Stimulated activated memory B cell treated with anti-CD40 and anti-IgM and Interleukin-4, amounts not matched to agents 10 μg/mL and 1 μg/mL and 100 μg/mL, for 72 hours (primary cell): ENCODE measurements around the gene UBR1.
"Not testable (repeated sequence)": the region's sequence is repeated elsewhere in the genome, so short reads cannot be mapped to it uniquely, and the experiment has no call there.

ENCODE experiments used
- ATAC-seq: fragments of 150-1000 bp; cut with Tn5 transposase; 2 replicates; pipeline ENCODE4 v1.10.0; 2021
- H3K27ac Mint-ChIP-seq: one replicate; pipeline ENCODE4 v1.8.0; 2022; ENCODE audit warnings: mild to moderate bottlenecking, mixed read lengths
- H3K27me3 Mint-ChIP-seq: one replicate; pipeline ENCODE4 v1.8.0; 2022; ENCODE audit warnings: mixed read lengths
- H3K36me3 Mint-ChIP-seq: one replicate; pipeline ENCODE4 v1.8.0; 2022; ENCODE audit warnings: mixed read lengths
- H3K4me1 Mint-ChIP-seq: one replicate; pipeline ENCODE4 v1.8.0; 2022; ENCODE audit warnings: mixed read lengths
- H3K4me3 Mint-ChIP-seq: one replicate; pipeline ENCODE4 v1.8.0; 2022; ENCODE audit warnings: mild to moderate bottlenecking, moderate library complexity, mixed read lengths
- H3K9me3 Mint-ChIP-seq: one replicate; pipeline ENCODE4 v1.8.0; 2022; ENCODE audit warnings: mixed read lengths

Gene UBR1

DNA sequence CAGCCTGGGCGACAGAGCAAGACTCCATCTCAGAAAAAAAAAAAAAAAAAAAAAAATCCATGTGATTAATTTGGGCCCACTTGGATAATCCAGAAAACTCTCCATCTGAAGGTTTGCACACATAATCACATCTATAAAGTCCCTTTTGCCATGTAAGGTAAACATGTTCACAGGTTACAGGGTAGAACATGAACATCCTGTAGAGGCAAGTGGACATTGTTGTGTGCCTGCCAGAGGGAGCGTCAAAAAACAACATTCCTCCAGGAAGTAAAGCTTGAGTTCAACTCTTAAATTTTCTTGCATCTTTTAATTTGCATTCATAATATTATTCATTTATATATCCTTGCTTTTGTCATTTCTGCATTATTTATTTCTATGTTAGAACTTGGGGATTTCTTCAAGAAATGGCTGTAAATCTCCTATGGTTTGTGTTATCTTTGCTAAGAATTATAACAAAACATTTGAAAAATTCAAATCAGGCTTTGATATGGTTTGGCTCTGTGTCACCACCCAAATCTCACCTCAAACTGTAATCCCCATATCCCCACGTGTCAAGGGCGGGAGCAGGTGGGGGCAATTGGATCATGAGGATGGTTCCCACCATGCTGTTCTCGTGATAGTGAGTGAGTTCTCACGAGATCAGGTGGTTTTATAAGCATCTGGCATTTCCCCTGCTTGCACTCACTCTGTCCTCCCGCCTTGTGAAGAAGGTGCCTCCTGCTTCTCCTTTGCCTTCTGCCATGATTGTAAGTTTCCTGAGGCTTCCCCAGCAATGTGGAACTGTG, 173.9 kb downstream of the UBR1 start:
- Mint-ChIP-seq H3K27me3 (no peaks in the 10 kb centered on the region), H3K4me3 (no peak overlapping the region), H3K36me3 (no peaks in the 10 kb centered on the region), H3K4me1 (no peaks in the 10 kb centered on the region), H3K9me3 (no peaks in the 10 kb centered on the region), H3K27ac (no peak overlapping the region)
- ATAC-seq = no peak

DNA sequence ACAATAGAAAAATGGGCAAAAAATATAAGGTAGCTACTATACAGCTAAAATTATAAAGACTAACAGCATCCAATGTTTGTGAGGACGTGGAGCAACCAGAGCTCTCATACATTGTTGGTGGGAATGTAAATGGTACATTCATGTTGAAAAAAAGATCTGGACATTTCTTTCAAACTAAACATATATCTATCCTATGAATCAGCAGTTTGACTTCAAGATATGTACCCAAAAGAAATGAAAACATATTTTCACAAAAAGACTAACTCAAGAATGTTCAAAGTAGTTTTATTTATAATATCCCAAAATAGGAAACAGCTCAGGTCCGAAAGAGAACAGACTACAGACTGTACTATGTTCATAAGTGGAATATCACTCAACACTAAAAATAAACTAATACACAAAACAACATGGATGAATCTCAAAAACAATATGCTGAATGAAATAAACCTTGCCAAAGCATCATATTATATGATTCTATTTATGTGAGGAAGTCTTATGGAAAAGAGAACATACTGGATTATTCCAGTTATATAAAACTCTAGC, 176.5 kb downstream of the UBR1 start:
- no peaks in the 10 kb centered on the region for H3K36me3 Mint-ChIP-seq
- no peaks in the 10 kb centered on the region for H3K27me3 Mint-ChIP-seq
- H3K4me3 Mint-ChIP-seq = no peak overlapping the region
- H3K4me1 Mint-ChIP-seq = no peaks in the 10 kb centered on the region
- H3K9me3 Mint-ChIP-seq = no peaks in the 10 kb centered on the region
- no peak for ATAC-seq
- no peak overlapping the region for H3K27ac Mint-ChIP-seq

DNA sequence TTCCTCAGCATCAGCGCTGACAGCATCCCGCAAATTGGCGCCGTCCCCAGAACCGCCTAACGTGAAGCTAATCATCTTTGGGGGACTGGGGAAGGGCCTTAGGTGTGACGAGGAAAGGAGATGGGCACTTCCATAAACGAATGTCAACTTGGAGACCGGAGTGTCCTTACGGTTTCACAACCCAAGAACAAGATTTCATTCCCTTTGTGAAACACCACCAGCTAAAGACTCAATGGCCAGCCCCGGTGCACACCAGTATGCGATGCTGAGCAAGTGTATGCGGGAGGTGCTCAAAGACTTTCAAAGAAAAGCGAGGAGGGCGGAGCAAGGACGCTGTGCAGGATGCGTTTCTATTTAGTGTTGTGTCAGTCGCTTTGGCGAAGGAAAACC, 184.5 kb downstream of the UBR1 start:
- ATAC-seq = no peak
- Mint-ChIP-seq H3K27me3 (no peaks in the 10 kb centered on the region), H3K27ac (peak overlapping the region; percentile 83), H3K9me3 (no peaks in the 10 kb centered on the region), H3K4me3 (peak overlapping the region; percentile 94), H3K36me3 (no peaks in the 10 kb centered on the region), H3K4me1 (peaks cover 30% of the 10 kb centered on the region)

DNA sequence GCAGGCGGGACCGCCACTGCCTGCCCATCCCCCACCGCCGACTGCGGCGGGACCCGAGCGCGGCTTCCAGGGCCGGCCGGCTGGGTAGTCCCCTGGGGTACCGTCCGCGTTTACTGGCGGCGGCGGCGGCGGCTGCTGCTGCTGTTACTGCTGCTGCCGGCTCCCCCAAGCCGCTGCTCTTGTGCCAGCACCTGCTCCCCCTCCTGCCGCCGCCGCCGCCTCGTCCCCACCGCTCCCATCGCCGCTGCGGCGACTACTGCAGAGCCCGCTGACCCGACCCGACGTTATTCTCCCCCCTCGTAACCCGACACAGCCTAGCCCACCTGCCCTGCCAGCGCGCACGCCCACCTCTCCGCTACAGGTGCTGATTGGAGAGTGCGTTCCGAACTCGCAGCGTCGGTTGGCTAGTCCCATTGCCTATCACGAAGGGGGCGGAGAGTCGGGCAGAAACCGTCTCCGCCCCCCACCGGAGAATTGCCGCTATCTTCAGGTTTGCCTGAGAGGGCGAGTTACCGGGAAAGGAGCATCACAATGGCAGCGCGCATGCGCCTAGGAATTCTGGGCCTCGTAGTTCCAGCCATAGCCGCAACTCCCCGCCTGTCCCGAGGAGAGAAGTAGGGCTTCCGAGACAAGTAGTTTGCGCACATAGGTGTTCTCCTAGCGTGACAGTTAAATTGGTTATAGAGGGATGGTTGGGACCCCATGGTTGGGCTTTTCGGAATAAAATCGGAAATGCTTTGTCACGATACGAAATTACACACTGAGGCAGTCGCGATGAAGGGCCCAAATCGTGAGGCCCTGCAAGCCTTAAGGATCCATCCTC, 185.1 kb downstream of the UBR1 start, which contains the start of gene TTBK2:
TSS of gene TTBK2 (minus strand) at position 260 of the 823 bp plus-strand sequence. CDS start 42,161 bp downstream, outside the sequence.
- ATAC-seq = peak; percentile 99
- H3K9me3 Mint-ChIP-seq = no peaks in the 10 kb centered on the region

DNA sequence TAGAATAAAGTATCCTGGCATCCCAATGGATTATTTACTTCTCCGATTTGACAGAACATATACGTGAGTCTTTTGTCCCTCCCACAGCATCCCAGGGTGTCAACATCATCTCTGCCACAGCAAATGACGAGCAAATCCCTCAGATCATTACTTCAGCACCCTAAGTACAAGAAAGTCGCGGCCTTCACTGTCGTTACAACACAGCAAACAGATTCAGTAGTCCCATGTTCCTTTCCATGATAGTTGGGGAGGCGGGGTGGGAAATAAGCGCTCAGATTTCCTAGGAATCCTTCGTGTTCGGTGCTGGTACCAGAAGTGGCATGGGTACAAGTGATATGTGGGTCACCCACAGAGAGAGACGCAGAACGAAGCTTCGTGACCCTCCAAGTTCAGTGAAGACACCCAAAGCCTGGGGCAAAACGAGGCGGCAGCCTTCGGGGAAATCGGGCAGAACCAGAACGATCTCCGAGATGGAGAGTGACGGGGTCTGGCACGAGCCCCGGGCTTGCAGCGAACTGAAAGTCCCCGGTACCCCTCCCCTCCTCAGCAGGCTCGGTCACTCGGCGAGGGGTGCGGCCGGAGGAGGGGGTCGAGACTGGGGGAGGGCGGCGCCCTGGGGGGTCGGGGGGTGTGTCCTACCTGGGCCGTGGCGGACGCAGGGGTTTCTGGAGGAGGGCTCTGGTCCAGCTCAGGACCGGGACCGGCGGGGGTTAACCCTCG, 185.9 kb downstream of the UBR1 start:
- Mint-ChIP-seq H3K27ac (peak overlapping the region; percentile 83), H3K27me3 (no peaks in the 10 kb centered on the region), H3K4me1 (peaks cover 40% of the 10 kb centered on the region), H3K9me3 (no peaks in the 10 kb centered on the region), H3K36me3 (no peaks in the 10 kb centered on the region), H3K4me3 (peak overlapping the region; percentile 94)
- ATAC-seq = peak; percentile 61

More for the DNA sequence above, 185.1 kb downstream of the UBR1 start, which contains the start of gene TTBK2:
- peak within 1 kb of the TSS; percentile 94 for H3K4me3 Mint-ChIP-seq
- peaks cover 37% of the 10 kb centered on the region for H3K4me1 Mint-ChIP-seq
- H3K27me3 Mint-ChIP-seq = no peaks in the 10 kb centered on the region
- no peaks in the 10 kb centered on the region for H3K36me3 Mint-ChIP-seq
- peak within 1 kb of the TSS; percentile 83 for H3K27ac Mint-ChIP-seq

DNA sequence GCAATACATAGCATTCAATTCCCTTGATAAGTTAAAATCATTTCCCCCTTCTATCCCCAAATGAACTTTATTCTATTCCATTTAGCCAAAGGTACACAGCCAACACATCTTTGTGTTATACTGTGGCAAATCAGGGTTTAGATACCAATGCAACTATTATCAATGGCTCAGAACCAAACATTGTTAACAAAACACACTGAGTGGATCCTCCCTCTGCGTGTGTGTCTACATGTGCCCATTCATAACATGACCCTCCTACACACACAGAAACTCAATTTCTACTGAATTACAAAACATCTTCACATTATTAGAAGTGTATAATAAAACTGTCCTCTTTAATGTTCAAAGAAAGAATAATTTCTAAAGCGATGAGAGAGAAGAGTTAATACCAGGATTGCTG, 186.5 kb downstream of the UBR1 start:
- H3K4me1 Mint-ChIP-seq = peaks cover 46% of the 10 kb centered on the region
- no peak for ATAC-seq
- peak overlapping the region; percentile 83 for H3K27ac Mint-ChIP-seq
- peak overlapping the region; percentile 94 for H3K4me3 Mint-ChIP-seq
- no peaks in the 10 kb centered on the region for H3K9me3 Mint-ChIP-seq
- H3K27me3 Mint-ChIP-seq = no peaks in the 10 kb centered on the region
- no peaks in the 10 kb centered on the region for H3K36me3 Mint-ChIP-seq

DNA sequence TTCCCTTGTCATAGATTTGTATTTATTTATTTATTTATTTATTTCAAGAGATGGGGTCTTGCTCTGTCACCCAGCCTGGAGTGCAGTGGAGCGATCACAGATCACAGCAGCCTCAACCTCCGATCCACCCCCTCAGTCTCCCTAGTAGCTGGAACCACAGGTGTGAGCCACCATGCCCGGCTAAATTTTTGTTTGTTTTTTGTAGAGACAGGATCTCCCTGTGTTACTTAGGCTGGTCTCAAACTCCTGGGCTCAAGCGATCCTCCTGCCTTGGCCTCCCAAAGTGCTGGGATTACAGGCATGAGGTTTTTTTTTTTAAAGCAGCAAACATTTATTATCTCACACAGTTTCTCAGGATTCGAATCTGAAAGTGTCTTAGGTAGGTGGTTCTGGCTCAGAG, 187.8 kb downstream of the UBR1 start:
- no peak overlapping the region for H3K4me3 Mint-ChIP-seq
- ATAC-seq = no peak
- H3K4me1 Mint-ChIP-seq = peaks cover 47% of the 10 kb centered on the region
- no peaks in the 10 kb centered on the region for H3K27me3 Mint-ChIP-seq
- H3K36me3 Mint-ChIP-seq = no peaks in the 10 kb centered on the region
- no peak overlapping the region for H3K27ac Mint-ChIP-seq
- no peaks in the 10 kb centered on the region for H3K9me3 Mint-ChIP-seq

DNA sequence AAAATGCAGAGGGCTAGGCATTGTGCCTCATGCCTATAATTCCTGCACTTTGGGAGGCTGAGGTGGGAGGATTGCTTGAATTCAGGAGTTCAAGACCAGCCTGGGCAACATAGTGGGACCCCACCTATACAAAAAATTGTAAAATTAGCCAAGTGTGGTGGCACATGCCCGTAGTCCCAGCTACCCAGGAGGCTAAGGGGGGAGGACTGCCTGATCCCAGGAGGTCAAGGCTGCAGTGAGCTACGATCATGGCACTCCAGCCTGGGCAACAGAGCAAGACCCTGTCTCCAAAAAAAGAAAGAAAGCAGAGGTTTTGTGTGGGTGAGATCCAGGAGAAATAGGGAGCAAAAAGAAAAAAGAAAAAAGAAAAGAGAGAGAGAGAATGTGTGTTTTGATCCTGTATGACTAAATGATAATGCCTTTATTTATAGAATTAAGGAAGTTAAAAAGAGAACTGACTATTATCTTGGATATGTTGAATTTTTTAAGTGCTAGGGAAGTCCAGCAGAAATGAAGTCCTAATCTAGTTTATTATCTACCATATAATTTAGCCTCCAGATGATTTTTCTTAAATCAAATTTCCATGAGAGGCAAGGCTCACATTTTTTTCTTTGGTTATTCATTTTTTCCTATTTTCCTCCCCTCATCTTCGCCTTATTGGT, 190.1 kb downstream of the UBR1 start:
- no peak overlapping the region for H3K27ac Mint-ChIP-seq
- H3K4me1 Mint-ChIP-seq = peaks cover 42% of the 10 kb centered on the region
- no peaks in the 10 kb centered on the region for H3K9me3 Mint-ChIP-seq

DNA sequence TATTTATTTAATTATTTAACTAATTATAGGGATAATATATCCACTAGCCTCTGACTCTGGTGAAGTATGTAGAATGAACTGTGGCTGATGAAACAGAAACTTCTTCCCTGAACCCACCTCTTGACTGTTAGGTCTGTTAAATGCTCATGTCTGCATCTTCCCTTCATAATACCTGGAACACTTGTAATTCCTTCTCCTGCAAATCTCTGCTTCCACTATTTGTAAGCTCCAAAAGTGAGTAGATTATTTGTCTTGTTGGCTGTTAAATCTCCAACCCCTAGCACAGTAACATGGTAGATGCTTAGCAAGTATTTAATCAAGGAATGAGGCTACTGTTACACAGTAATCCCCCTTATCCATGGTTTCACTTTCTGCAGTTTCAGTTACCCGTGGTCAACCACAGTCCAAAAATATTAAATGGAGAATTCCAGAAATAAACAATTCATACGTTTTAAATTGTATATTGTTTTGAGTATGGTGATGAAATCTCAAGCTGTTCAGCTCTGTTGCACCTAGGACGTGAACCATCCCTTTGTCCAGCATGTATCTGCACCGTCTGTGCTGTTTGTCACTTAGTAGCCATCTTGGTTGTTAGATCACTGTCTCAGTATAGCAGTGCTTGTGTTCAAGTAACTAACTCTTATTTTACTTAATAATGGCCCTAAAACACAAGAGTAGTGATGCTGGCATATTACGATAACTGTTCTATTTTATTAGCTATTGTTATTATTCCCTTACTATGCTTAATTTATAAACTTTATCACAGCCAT, 190.9 kb downstream of the UBR1 start:
- H3K36me3 Mint-ChIP-seq = no peaks in the 10 kb centered on the region
- H3K9me3 Mint-ChIP-seq = no peaks in the 10 kb centered on the region
- no peaks in the 10 kb centered on the region for H3K27me3 Mint-ChIP-seq
- peaks cover 41% of the 10 kb centered on the region for H3K4me1 Mint-ChIP-seq
- no peak overlapping the region for H3K4me3 Mint-ChIP-seq
- ATAC-seq = no peak
- no peak overlapping the region for H3K27ac Mint-ChIP-seq

More for the DNA sequence above, 190.1 kb downstream of the UBR1 start:
- no peaks in the 10 kb centered on the region for H3K27me3 Mint-ChIP-seq
- H3K36me3 Mint-ChIP-seq = no peaks in the 10 kb centered on the region
- H3K4me3 Mint-ChIP-seq = no peak overlapping the region
- ATAC-seq = no peak

DNA sequence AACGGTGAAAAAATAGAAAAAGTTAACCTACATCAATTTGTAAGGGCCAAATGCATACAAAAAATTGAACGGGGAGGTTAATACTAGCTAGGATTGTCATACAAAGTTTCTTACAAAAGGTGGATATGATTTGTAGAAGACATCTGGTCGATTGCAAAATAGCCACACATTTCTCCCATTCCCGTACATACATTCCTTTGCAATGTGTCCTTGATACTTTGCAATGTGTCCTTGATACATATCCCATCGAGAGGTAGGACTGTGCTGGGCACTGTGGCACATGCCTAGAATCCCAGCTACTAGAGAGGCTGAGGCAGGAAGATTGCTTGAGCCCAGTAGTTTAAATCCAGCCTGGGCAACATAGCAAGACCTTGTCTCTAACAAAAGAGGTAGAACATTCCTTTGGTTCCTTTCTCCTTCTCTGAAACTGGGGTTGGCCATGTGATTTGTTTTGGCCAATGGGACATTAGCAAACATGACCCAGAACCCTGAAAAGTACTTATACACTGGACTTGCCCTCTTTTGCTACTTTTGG, 194.7 kb downstream of the UBR1 start:
- no peak overlapping the region for H3K27ac Mint-ChIP-seq
- ATAC-seq = no peak
- H3K9me3 Mint-ChIP-seq = no peaks in the 10 kb centered on the region
- H3K27me3 Mint-ChIP-seq = no peaks in the 10 kb centered on the region
- H3K4me3 Mint-ChIP-seq = no peak overlapping the region
- peaks cover 31% of the 10 kb centered on the region for H3K4me1 Mint-ChIP-seq
- H3K36me3 Mint-ChIP-seq = no peaks in the 10 kb centered on the region

DNA sequence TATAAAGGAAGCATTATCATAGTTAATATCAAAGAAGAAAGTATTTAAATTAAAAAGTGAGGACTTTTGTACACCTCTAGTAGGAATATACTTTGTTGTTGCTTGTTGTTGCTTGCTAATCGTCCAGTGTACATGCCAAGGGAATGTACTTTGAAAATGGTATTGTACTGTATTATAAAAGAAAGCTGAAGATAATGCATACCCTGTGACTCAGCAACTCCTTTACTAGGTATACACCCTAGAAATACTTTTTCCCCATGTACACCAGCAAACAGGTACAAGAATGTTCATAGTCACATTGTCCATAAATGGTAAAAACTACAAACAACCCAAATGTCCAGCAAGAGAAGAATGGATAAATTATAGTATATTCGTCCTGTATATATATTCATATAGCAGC, 197.3 kb downstream of the UBR1 start:
- Mint-ChIP-seq H3K27me3 (no peaks in the 10 kb centered on the region), H3K9me3 (no peaks in the 10 kb centered on the region), H3K4me3 (no peak overlapping the region), H3K27ac (no peak overlapping the region), H3K36me3 (no peaks in the 10 kb centered on the region), H3K4me1 (peaks cover 21% of the 10 kb centered on the region)
- no peak for ATAC-seq

DNA sequence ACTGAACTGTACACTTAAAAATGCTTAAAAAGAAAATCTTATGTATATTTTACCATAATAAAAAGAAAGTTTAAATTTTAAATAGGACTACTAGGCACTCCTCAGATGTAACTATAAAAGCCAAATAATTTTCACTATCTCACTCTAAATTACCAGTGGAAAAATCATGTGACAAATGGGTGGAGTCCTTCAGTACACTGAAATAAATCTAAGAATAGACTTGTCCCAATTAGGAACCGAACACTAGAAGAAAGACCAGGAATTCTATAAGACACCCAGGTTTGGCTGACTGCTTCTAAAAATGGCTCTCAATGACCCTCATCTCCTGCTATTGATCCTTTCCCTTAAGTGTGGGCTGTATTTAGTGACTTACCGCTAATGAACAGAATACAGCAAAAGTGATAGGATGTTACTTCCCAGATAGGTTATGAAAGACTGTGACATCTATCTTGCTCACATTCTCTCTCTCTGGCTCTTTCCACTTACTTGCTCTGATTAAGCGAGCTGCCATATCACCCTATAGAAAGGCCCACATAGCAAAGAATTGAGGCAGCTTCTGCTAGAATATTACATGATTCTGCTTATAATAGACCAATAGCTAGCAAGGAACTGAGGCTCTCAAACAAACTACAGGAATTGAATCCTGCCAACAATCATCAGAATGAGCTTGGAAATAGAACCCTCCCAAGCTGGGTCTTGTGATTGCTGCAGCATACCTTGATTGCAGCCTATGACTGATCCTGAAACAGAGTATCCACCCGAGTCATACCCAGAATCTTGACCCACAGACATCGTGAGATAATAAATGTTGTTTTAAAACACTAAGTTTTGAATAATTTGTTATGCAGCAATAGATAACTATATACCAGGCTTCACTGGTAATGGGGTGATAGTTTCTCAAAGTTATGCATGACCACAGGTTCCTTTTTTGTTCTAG, 202.2 kb downstream of the UBR1 start:
- Mint-ChIP-seq H3K4me3 (no peak overlapping the region), H3K27ac (no peak overlapping the region), H3K36me3 (no peaks in the 10 kb centered on the region), H3K4me1 (peaks cover 7% of the 10 kb centered on the region), H3K9me3 (no peaks in the 10 kb centered on the region), H3K27me3 (no peaks in the 10 kb centered on the region)
- no peak for ATAC-seq

DNA sequence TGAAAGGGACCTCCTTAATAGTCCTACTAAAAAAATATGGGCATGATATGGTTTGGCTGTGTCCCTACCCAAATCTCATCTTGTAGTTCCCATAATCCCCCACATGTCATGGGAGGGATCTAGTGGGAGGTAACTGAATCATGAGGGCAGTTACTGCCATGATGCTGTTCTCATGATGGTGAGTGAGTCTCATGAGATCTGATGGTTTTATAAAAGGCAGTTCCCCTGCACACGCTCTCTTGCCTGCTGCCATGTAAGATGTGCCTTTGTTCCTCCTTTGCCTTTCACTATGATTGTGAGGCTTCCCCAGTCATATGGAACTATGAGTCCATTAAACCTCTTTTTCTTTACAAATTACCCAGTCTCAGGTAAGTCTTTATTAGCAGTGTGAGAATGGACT, 211.9 kb downstream of the UBR1 start:
- Mint-ChIP-seq H3K36me3 (peaks cover 18% of the 10 kb centered on the region), H3K4me1 (peaks cover 17% of the 10 kb centered on the region)
- not testable (repeated sequence) for ATAC-seq, H3K9me3 Mint-ChIP-seq, H3K27ac Mint-ChIP-seq, H3K4me3 Mint-ChIP-seq, H3K27me3 Mint-ChIP-seq
